Epithelial cell of esophagus (primary cell): ENCODE results near the gene LRRN2.
"Not testable (repeated sequence)": the region's sequence is repeated elsewhere in the genome, so short reads cannot be mapped to it uniquely, and the experiment has no call there.

ENCODE experiments used
- DNase-seq: peaks from one replicate; pipeline ENCODE4 v3.0.0; 2010; ENCODE audit warnings: low read depth
- H3K4me3 ChIP-seq: 2 replicates; pipeline ENCODE4 v1.5.1; 2011; ENCODE audit warnings: mild to moderate bottlenecking, low read length, control low read depth
- TF ChIP-seq, protein P1 (sequence below): IDR thresholded peaks from 2 replicates; pipeline ENCODE4 v1.5.1; 2011; ENCODE audit warnings: low read depth, mild to moderate bottlenecking, low read length, control low read depth, inconsistent platforms; ENCODE audit not compliant: insufficient read depth; ENCODE audit errors: missing control alignments

LRRN2 gene

DNA sequence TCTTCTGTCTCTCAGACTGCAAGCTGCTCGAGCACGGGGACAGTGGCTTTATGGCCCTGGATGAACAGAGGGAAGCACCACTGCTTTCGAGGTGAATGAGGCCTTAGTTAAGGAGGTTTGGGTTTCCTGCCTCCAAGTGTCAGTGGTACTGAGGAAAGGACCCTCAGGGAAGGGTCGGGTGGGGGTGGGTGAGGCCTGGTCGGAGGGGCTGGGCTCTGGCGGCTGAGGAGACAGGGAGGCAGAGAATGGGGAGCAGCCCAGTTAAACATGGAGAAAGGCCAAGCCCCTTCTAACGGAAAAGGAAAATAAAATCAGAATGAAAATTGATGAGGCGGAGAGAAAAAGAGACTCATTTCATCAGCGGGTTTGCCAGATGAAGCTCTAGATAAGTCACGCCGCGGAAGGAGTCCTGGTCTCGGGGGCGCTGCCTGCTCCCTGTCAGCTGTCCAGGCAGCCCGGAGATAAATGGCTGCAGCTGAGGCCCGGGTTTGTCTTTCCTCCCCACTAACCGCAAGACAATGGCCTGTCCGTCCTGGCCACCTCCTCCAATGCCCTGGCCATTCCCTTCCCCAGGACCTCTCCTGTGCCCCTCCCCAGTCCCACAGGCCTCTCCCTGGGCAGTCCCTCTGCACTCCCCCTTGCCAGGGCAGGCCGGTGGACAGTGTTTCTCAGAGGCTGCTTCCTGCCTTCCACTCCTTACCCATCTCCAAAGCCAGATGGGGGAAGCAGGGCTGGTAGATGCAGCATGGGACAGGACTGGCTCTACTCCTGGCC lies 55.2 kb downstream of the LRRN2 start:
- DNase-seq, result no peak
- TF ChIP-seq, protein P1, sequence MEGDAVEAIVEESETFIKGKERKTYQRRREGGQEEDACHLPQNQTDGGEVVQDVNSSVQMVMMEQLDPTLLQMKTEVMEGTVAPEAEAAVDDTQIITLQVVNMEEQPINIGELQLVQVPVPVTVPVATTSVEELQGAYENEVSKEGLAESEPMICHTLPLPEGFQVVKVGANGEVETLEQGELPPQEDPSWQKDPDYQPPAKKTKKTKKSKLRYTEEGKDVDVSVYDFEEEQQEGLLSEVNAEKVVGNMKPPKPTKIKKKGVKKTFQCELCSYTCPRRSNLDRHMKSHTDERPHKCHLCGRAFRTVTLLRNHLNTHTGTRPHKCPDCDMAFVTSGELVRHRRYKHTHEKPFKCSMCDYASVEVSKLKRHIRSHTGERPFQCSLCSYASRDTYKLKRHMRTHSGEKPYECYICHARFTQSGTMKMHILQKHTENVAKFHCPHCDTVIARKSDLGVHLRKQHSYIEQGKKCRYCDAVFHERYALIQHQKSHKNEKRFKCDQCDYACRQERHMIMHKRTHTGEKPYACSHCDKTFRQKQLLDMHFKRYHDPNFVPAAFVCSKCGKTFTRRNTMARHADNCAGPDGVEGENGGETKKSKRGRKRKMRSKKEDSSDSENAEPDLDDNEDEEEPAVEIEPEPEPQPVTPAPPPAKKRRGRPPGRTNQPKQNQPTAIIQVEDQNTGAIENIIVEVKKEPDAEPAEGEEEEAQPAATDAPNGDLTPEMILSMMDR, result no peak
- H3K4me3 ChIP-seq, result no peak overlapping the region

DNA sequence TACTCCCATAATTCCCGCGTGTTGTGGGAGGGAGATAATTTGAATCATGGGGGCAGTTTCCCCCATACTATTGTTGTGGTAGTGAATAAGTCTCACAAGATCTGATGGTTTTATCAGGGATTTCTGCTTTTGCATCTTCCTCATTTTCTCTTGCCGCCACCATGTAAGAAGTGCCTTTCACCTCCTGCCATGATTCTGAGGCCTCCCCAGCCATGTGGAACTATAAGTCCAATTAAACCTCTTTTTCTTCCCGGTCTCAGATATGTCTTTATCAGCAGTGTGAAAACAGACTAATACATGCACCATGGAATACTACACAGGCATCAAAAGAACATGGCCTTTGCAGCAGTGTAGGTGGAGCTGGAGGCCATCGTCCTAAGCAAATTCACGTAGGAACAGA lies 56.1 kb downstream of the LRRN2 start:
- H3K4me3 ChIP-seq, DNase-seq: not testable (repeated sequence)

DNA sequence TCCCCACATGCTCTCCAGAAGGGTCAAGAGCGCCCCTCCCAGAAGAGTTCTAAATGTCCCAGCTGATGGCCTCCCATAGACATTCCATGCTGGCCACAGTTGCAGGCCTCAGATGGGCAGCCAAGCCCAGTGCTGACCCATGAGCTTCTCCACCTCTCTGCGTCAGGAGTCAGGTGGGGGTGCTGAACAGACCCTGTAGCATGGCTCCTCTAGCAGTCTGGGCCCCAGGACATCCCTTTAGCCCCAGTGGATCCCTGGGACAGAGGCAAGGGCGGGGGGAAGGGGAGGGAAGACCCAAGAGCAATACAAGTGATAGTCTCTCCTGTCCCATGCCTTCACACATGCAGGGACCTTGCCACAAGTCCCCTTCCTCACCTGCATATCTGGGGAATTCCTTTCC lies 56.7 kb downstream of the LRRN2 start:
- TF ChIP-seq, protein P1, result no peak
- H3K4me3 ChIP-seq, result no peak overlapping the region
- DNase-seq, result no peak

DNA sequence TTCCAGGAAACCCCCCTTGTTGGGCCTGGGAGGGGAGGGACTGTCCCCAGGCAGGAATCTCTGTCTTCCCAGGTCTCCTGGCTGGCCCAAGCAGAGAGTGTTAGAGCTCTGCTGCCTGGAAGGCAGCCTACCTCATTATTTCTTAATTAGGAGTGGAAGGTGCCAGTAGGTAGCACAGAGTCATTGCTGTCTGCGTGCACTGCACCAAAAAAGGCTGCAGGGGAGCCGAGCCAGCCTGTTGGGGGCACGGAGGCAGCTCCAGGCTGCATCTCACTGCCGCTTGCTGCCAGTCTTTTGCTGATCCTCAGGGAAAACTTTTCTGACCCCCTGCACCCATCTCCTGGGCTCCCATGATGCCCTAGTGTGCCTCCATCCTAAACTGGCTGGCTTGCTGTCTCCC lies 58.1 kb downstream of the LRRN2 start:
- H3K4me3 ChIP-seq, result no peak overlapping the region
- TF ChIP-seq, protein P1, result no peak
- no peak for DNase-seq

DNA sequence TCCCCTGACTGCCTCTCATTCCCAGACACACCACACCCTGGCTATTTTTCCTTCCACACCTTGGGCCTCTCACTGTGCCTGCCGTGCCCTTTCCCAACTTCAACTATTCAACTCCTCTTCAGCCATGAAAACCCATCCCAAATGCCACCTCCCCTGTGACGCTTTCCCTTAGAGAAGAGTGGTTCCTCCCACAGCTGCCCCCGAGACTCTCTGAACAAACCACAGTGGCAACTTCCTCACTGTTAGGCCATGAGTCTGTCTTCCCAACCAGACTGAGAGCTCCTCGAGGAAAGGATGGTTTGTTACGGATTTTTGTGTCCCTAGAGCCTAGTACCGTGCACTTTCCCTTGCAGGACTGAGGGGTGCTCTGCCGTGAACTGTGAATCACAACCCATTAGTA lies 59.2 kb downstream of the LRRN2 start:
- TF ChIP-seq, protein P1, result no peak
- H3K4me3 ChIP-seq, result no peak overlapping the region
- DNase-seq, result no peak

DNA sequence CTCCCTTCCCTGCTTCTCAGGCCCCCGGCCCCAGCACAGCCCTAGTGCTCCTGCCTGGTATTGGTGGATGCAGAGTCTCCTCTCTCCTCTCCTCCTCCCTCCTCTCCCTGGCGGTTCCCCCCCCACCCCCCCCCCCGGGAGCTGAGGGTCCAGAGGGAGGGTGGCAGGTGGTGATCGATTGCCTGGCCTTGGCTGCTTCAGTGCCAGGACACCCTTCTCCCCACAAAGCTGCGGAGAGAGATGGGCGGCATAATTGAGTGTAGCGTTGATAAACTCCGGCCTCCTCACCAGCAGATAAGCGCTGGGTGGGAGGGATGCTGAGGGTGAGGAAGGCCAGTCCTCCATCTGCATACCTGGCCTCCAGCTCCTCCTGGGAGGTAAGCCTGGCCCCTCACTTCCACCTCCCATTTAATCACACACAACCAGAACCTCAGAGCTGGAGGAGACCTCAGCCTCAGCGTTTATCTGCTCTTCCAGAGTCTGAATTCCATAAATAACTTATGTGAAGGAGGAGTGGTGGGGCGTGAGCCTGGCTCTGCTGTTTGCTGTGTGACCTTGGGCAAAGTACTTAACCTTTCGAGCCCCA lies 60.8 kb downstream of the LRRN2 start:
- no peak for DNase-seq
- TF ChIP-seq, protein P1, result no peak
- no peak overlapping the region for H3K4me3 ChIP-seq

DNA sequence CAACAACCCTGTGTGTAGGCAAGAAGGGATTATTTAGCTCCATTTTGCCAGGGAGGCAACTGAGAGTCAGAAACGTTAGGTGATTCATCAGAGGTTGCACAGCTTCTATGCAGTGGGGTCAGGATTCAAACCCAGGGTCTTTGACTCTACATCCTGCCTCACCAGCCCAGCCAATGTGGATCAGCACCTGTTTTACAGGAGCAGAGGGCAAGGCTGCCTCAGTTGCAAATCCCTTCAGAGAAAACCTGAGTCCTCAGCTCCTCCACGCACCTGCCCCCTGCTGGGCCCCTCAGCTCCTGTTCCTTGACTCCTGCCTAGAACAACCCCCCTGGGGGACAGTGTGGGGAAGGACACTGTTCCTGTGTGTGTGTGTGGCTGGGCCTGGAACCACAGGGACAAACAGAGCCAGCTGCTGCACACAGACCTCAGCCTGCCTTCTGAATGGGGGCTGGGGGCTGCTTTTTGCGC lies 61.6 kb downstream of the LRRN2 start:
- no peak for DNase-seq
- TF ChIP-seq, protein P1, result no peak
- no peak overlapping the region for H3K4me3 ChIP-seq
